ENCODE results near the gene GRB10.

Gene GRB10

GRCh38 chr7:50658696-50659095, 124.0 kb downstream of the GRB10 start:
- no peak for DNase-seq (ENCODE audit: extremely low read depth, low read depth)
- TF ChIP-seq CTCF (IDR thresholded peaks at IDR 0.05; ENCODE audit: low read depth, low read length) = no peak

- no peak for TF ChIP-seq CTCF (IDR thresholded peaks at IDR 0.05; ENCODE audit: low read depth, low read length)
- no peak for DNase-seq (ENCODE audit: extremely low read depth, low read depth)
These were observed 124.8 kb downstream of the GRB10 start for GRCh38 chr7:50657912-50658311.

GRCh38 chr7:50657341-50657873, 125.3 kb downstream of the GRB10 start:
- DNase-seq (ENCODE audit: extremely low read depth, low read depth) = no peak
- TF ChIP-seq CTCF (IDR thresholded peaks at IDR 0.05; ENCODE audit: low read depth, low read length) = peak; percentile 4; the same call in 1 of the 2 replicates

DNA sequence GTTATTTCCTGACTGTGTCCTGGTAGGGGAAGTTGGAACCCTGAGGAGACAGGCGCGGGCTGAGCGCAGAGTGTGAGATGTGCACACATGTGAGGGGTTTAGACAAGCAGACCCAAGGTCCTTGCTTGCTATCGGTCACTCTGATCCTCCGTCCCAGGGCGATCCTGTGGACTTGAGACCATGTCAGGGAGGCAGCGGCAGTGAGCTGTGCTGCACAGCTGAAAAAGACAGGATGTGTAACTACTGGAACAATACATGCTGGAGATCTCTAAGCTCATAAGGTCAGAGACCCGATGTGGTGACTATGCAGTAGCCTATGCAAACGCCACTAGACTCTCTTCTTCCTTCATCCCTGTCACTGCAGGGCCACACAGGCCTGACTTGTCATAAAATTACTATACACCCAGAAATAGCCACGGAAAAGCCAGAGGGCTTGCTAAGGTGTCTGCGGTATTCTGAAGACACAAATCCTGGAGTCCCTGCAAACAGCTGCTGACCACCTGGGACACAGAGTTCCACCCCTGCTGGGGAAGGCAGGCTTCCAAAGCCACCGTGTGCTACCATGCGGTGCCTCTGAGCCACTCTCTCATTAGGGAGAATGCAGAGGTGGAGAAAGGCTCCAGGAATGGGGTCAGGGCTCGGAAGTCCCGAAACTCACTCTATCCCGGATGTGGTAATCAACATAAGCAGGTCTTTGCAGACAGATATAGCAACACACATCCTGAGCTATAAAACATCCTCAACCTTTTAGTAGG, 126.4 kb downstream of the GRB10 start:
- TF ChIP-seq CTCF (IDR thresholded peaks at IDR 0.05; ENCODE audit: low read depth, low read length) = no peak
- no peak for DNase-seq (ENCODE audit: extremely low read depth, low read depth)

- no peak for DNase-seq (ENCODE audit: extremely low read depth, low read depth)
- no peak for TF ChIP-seq CTCF (IDR thresholded peaks at IDR 0.05; ENCODE audit: low read depth, low read length)
These were observed 127.2 kb downstream of the GRB10 start for GRCh38 chr7:50655490-50655889.

GRCh38 chr7:50655020-50655419, 127.7 kb downstream of the GRB10 start:
- TF ChIP-seq CTCF (IDR thresholded peaks at IDR 0.05; ENCODE audit: low read depth, low read length) = no peak
- DNase-seq (ENCODE audit: extremely low read depth, low read depth) = no peak

GRCh38 chr7:50653981-50654425, 128.7 kb downstream of the GRB10 start:
- no peak for DNase-seq (ENCODE audit: extremely low read depth, low read depth)
- no peak for TF ChIP-seq CTCF (IDR thresholded peaks at IDR 0.05; ENCODE audit: low read depth, low read length)

All from AG09319 (cell line).